HEK293T (cell line): ENCODE results near the gene TMEM254.

ENCODE experiments used
- BHLHE40 ChIP-seq: fragments of 450-650 bp; IDR thresholded peaks from 2 replicates; pipeline ENCODE4 v1.6.1; 2016; ENCODE audit warnings: mild to moderate bottlenecking, moderate library complexity, borderline replicate concordance
- ELF4 ChIP-seq: fragments of 450-650 bp; IDR thresholded peaks from 2 replicates; pipeline ENCODE4 v1.6.1; 2017; ENCODE audit warnings: antibody characterized with exemption
- FOXK2 ChIP-seq: fragments of 450-650 bp; IDR thresholded peaks from 2 replicates; pipeline ENCODE4 v1.6.1; 2016; ENCODE audit warnings: mild to moderate bottlenecking
- FOXM1 ChIP-seq: fragments of 450-650 bp; IDR thresholded peaks from 2 replicates; pipeline ENCODE4 v1.6.1; 2017; ENCODE audit warnings: mild to moderate bottlenecking, borderline replicate concordance
- SUZ12 ChIP-seq: fragments of 450-650 bp; IDR thresholded peaks from 2 replicates; pipeline ENCODE4 v1.6.1; 2016; ENCODE audit warnings: mild to moderate bottlenecking
- TARDBP ChIP-seq: fragments of 450-650 bp; IDR thresholded peaks from 2 replicates; pipeline ENCODE4 v1.6.1; 2016

DNA sequence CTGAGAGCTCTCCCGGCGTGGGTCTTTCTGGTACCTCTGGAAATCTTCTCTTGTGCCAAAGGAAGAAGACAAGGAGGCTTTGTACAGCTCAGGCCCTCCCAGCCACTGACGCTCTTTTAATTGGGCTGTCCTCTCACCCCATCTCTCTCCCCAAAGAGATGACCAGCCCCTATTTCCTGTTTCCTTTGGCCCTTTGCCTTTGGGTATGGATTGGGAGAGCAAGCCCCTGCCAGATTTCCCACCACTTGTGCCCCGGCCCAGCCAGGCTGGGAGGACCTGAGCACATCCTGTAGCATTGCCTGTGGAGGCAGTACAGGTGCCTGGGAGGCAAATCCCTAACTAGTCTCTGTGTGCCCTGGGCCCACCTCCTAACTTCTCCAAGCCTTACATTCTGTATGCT, 48.4 kb downstream of the TMEM254 start:
- TF ChIP-seq TARDBP (no peak), SUZ12 (no peak), FOXM1 (no peak), ELF4 (no peak), BHLHE40 (no peak), FOXK2 (no peak)
